EH (cell line): ENCODE results near the gene UVSSA.

Source experiments
- DNase-seq: peaks from one replicate; pipeline ENCODE4 v3.0.0-alpha.2; 2015; ENCODE audit warnings: low read depth

The UVSSA gene

GRCh38 chr4:1395941-1396805 lies 49.2 kb downstream of the UVSSA start:
- no peak for DNase-seq

DNA sequence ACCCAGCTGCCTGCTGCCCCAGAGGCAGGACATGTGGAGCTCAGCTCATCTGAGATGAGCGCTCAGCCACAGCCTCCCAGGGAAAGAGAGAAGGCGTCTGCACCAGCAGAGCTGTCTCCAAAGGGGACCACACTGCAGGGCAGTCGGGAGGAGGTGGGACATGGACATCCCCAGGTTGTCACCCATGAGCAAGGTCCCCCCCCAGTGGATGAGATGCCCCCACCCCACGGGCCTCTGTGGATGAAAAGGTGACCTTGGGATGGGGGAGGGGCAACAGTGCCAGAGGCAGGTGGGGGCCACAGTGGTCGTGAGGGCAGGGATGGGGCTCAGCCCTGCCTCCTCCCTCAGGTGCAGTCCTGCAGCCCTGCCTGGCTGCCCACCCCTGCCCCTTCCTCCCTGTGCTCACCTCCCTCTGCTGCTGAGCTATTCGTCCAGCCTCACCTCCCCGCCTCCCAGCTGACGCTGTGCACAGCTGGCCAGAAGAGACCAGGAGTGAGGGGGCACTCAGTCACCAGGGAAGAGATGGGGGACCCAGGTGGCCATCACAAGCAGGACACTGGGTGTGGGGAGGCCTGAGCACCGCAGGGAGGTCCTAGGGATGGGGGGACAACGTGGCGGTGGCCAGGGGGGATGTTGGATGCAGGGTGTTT lies 49.9 kb downstream of the UVSSA start:
- DNase-seq: no peak

DNA sequence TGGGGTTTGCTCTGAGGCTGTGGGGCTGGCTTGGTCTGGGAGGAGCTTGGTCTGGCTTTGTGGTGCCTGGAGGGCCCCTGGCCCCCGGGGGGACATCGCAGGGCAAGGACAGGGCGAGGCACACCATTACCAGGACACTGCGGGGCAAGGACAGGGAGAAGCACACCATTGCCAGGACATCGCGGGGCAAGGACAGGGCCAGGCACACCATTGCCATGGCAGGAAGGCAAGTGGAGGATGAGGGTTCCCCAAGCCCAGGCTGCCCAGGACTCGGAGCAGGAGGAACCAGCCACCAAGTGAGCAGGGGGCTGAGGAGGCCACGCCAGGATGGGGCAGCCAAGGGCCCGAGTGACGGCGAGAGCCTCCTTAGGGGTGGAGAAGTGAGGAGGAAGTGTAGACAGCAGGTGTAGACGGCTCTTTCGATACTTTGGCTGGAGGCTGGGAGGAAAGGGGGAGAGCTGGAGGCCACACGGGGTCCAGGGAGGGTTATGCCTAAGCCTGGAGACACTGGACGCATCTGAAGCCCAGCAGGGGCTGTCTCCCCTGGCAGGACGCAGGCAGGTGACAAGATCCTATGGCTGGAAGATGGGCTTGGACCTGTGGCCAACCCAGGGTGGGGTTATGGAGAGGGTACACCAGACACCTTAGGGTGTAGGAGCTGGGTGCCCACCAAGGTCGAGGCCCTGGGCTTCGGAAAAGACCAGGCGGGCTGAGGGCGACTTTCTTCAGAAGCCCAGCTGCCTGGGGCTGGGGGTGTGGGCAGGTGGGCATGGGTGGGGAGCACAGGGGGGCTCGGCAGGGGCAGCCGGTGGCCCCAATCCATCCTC lies 51.9 kb downstream of the UVSSA start:
- DNase-seq: no peak

DNA sequence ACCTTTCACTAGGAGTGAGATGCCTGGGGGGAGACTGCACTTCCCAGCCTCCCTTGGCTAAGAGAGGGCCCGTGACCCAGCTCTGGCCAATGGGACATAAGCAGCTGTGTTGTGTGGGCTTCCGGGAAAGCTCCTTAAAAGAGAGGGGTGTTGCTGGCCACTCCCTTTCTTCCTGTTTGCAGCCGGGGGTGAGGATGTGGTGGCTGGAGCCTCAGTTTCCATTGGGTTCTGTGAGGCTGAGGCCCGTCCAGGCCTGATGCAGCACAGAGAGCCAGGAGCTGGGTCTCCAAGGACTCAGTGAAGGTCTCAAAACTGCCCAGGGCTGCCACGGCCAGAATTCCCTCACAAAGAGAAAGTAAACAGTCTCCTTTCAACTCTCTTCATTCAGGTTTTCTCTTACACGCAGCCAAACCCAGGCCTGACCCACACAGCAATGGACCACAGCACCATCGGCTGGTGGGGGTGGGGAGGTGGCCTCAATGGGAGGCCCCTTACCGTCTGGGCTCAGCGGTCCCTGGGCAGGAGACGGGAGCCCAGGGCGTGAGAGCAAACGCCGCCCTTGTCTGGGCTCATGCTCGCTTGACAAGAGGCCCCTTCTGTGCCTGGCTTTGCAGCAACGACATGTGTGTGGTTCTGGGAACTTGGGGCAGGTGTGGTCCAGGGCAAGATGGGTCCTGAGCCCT lies 52.6 kb downstream of the UVSSA start:
- no peak for DNase-seq

DNA sequence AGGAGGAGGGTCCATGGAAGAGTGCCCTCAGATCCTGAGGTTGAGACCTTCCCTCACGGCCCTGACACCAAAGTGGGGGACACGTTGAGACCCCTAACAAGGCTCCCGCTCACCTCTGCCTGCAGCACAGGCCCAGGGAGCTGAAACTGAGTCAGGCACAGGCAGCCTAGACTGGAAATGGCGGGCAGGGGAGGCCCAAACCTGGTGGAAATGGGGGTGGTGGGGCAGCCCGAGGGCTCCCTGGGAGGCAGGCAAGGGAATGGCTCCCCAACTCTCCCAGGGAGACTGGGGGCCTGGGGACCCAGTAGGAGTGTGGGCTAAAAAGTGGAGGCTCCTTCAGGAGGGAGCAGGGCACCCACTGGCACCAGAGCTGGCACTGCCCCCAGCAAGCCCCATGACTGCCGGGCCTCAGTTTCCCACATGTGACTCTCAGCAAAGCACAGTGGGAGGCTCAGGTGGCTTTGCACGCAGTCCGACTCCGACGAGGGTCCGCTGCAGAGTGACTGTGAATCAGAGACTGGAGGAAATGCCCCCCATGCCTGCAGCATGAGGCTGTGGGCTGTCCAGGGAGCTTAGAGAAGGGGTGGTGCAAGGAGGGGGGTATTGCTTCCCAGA lies 53.3 kb downstream of the UVSSA start:
- no peak for DNase-seq

- DNase-seq: no peak
Measured at GRCh38 chr4:1400831-1401408, 53.9 kb downstream of the UVSSA start.

- no peak for DNase-seq
Measured at GRCh38 chr4:1401409-1402020, 54.5 kb downstream of the UVSSA start.

DNA sequence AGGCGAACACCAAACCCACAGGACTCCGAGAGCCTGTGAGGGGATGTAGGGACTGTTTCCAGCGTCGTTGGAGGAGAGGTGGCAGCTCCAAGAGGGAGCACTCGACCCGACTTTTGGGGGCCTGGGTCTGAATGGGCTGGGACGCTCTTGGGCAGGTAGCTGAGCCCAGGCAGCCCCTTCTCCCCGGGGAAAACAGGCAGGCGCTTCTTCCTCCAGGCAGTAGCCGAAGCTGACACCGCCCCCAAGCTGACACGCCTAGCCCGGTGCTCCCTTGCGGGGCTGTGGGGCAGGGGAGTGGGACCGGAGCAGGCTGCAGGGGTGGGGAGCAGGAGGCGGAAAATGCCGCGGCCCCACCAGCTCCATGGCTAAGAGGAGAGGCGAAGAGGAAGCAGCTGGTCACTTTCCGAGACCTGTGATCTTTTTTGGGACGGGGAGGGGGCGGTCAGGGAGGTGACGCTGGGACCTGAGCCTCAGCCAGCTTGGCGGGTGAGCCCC lies 55.1 kb downstream of the UVSSA start:
- DNase-seq: no peak

- DNase-seq: no peak
Measured at GRCh38 chr4:1402516-1403091, 55.6 kb downstream of the UVSSA start.

GRCh38 chr4:1403177-1403583 lies 56.2 kb downstream of the UVSSA start:
- DNase-seq: no peak

DNA sequence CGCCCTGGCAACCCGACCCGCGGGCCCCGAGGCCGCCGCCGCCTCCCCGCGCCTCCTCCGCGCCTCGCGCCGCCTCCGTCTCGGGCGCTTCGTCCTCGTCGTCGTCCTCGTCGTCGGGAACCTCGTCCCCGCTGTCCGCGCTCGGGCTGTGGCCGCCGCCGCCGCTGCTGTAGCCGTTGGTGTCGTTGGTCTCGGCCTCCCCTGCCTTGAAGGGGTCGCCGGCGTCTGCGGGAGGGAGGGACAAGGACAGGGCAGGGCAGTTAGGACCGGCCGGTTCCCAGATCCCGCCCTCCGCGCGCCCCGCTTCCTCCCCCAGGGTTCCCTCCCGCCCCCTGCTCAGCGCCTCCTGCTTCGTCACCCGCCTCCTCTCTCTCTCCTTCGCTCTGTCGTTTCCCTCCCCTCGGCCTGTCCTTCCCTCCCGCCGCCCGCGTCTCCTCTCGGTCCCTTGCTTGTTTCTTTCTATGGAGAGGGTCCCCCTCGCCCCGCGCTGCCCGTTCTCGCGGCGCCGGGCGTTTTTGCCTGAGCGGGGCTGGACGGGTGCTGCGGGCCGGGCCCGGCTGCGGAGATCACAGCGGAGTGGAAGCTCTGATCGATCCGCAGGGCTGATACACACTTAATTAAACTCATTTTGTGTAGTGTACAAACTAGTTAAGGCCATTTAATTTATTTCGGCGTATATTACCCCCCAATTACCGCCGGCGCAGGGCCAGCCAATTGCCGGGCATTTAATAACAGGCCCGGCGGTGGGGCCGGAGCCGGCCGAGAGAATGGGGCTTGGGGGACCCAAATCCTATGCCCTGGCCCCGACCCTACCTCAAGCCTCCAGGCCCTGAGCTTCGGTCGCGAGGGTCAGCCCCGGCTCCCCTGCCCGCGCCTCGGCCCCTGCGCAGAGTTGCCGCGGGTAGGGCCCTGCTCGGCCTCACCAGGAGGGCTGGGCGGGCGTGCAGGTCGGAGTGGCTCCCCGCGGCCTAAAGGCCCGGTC lies 56.9 kb downstream of the UVSSA start:
- DNase-seq: no peak

DNA sequence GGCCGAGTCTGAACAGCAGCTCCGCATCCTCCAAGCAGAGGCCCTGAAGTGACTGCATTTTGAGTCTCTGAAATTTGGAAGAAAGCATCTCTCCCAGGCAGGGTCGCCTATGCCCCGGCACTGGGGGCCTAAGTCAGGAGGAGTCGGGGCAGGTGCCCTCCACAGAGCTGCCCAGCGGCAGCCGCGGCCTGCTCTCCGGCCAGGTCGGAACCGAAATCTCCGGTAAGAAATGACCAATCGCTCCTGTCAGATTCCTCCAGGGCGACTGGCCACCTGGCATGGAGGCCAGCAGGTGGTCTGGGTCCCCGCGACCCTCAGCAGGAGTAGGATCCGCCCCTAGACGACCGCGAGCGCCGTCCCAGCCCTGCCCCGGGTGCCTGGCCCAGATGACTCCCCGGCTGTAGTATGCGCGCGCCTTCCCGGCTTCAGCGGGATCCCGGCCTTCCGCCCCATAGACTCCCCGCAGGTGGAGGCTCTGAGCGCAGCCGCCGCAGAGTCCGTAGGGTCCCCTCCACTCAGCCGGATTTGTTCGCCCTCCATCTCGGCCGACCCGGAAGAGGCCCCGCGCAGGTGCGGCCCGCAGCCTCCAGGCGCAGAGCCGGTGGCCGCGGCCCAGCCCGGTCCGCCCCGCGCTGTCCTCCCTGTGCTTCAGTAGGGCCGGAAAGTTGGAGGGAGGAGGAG lies 57.7 kb downstream of the UVSSA start:
- DNase-seq: no peak

DNA sequence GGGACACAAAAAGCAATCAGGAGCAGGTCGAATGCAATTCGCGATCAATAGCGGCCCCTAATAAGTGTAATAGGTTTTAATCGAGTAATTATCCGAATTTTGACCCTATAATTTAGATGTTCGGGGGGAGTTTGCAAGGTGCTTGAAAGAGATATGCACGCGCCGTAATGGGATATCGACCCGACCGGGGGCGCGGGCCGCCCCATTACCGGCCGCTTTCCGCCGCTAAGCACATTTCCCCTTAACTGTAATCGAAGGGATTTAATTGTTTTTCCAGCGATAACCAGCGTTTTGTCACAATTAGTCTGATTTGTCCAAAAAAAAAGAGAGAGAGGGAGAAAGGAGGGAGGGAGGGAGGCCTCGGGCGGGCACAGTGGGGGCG lies 58.2 kb downstream of the UVSSA start:
- no peak for DNase-seq

DNA sequence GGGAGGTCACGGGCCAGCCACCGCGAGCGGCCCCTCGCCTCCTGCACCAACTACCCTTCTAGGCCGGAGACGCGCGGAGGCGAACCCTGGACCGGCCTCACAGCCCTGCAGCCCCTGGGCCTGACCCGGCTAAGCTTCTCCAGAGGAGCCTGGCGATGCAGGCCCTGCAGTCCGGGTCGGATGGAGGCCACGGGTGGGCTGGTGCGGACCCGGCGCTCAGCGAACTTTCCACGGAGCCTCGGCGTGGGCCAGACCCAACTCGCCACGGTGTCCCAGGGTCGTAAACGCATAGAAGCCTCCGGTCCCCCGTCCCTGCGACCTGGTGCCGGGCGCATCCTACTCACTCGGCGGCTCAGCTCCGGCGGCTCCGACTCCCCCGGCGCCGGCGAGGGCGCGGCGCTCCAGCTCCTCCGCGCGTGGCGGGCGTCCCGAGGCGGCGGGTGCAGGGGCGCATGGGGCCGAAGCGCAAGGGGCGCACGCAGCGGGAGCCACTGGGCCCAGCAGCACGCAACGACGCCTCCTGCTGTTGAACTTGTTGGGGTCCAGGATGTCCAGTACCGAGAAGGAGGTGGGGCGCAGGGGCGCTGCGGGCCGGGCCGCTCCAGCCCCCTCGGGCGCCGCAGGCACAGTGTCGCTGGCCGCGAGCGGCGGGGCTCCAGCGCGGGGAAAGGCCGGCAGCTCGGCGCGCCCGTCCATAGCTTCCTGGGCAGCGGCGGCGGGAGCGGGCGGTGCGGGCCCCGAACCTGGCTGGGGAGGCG lies 58.8 kb downstream of the UVSSA start:
- DNase-seq: no peak

- DNase-seq: no peak
Measured at GRCh38 chr4:1406394-1406980, 59.5 kb downstream of the UVSSA start, which contains the start of gene NKX1-1. TSS of gene NKX1-1 (minus strand) at chr4:1406442. CDS start at chr4:1406442, 0 bp downstream.

DNA sequence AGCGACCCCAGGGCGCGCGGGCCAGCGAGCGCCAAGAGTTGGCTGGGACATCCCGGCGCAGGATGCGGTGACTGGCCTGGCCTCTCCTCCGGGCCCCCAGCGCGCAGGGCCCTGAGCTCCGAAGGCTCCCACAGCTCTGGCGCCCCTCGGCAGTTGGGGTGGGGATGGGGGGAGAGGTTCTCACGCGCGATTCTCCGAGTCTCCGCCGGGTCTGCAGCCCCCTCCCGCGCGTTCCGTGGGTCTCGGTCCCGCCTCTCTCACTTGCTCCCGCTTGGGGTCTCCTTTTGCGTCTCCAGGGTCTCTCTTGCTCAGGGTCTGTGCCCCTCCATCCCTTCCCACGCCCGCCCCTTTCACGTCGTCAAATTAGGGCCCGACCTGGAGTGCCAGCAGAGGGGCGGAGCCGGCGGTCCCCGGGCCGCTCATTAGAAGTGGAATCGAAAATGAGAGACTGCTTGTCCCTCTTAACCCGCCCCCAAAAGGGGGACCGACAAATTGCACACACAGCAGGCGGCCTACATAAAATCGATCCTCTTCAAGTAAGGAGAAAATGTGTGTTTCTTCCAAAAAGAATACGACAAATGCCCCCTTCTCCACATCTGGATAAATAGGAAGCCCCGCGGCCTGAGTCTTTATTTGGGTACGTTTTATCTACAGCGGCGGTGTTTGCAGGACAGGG lies 60.1 kb downstream of the UVSSA start:
- DNase-seq: no peak
